Esophagus (tissue), 2 donors: Measurements from ENCODE around the gene POU2F1. TPM values are rescaled to one million over a fixed set of nuclear protein-coding genes. Genes with fewer than 3 reads are reported as not detected.

Experiments used
- H3K27ac ChIP-seq, 2 donors: one replicate each; pipeline ENCODE4 v1.5.1; 2013; ENCODE audit warnings: low read depth in 2 of 2, mild to moderate bottlenecking in 2 of 2, inconsistent platforms in 1 of 2, low read length in 1 of 2, moderate library complexity in 1 of 2
- H3K27me3 ChIP-seq, 2 donors: one replicate each; pipeline ENCODE4 v1.6.1; 2013; ENCODE audit warnings: low read length in 2 of 2, control low read depth in 1 of 2, mild to moderate bottlenecking in 1 of 2; ENCODE audit not compliant: insufficient read depth in 2 of 2, control insufficient read depth in 1 of 2
- H3K36me3 ChIP-seq, 2 donors: one replicate each; pipeline ENCODE4 v1.6.1; 2013; ENCODE audit warnings: low read length in 1 of 2; ENCODE audit not compliant: control insufficient read depth in 2 of 2, insufficient read depth in 2 of 2
- H3K4me1 ChIP-seq, 2 donors: one replicate each; pipeline ENCODE4 v1.6.1; 2013; ENCODE audit warnings: low read length in 1 of 2; ENCODE audit not compliant: control insufficient read depth in 2 of 2, insufficient read depth in 2 of 2
- H3K4me3 ChIP-seq, 2 donors: one replicate each; pipeline ENCODE4 v1.5.1; 2013; ENCODE audit warnings: low read length in 2 of 2, mild to moderate bottlenecking in 2 of 2, low read depth in 1 of 2, moderate library complexity in 1 of 2
- H3K9me3 ChIP-seq, 2 donors: one replicate each; pipeline ENCODE4 v1.6.1; 2013; ENCODE audit warnings: mild to moderate bottlenecking in 2 of 2, low read depth in 1 of 2, low read length in 1 of 2, moderate library complexity in 1 of 2; ENCODE audit not compliant: control insufficient read depth in 2 of 2, insufficient read depth in 1 of 2
- WGBS, 2 donors: extraction: QIAGEN DNeasy Blood & Tissue Kit; methylation state at CpG; one replicate each; pipeline ENCODE4 v1.1.7; 2013; 5-methylcytosine and 5-hydroxymethylcytosine counted together
- polyA plus RNA-seq, 2 donors: library from polyadenylated mRNA; stranded (reverse); fragments of 200-250 nt; gene quantifications; one replicate each; pipeline ENCODE4 v1.2.3, GENCODE V29; 2013
- donor health status: healthy with polysubstance abuse.
- donor health status: Bipolar disorder and iron deficiency.

Gene POU2F1
- polyA plus RNA-seq, 2 donors: 1.3 to 1.5 TPM

GRCh38 chr1:167297222-167298214, 76.8 kb downstream of the POU2F1 start:
- 38 to 56% methylated on average over 4 of the region's 4 CpGs for WGBS, 2 donors
- H3K27me3 ChIP-seq: no peaks in the 10 kb centered on the region
- H3K27ac ChIP-seq: peak overlapping the region in 1 of 2 donors; percentile 4
- no peaks in the 10 kb centered on the region for H3K36me3 ChIP-seq
- H3K4me3 ChIP-seq: no peak overlapping the region
- no peaks in the 10 kb centered on the region for H3K4me1 ChIP-seq
- H3K9me3 ChIP-seq: no peaks in the 10 kb centered on the region

- H3K9me3 ChIP-seq: no peaks in the 10 kb centered on the region
Measured at GRCh38 chr1:167298325-167298724, 77.6 kb downstream of the POU2F1 start.

GRCh38 chr1:167301355-167301754, 80.7 kb downstream of the POU2F1 start:
- H3K9me3 ChIP-seq: no peaks in the 10 kb centered on the region
- H3K27me3 ChIP-seq: no peaks in the 10 kb centered on the region
- H3K4me3 ChIP-seq: no peak overlapping the region
- 89 to 96% methylated on average over 1 of the region's 1 CpG for WGBS, 2 donors
- no peaks in the 10 kb centered on the region for H3K4me1 ChIP-seq
- H3K27ac ChIP-seq: no peak overlapping the region
- no peaks in the 10 kb centered on the region for H3K36me3 ChIP-seq

More at GRCh38 chr1:167298325-167298724, 77.6 kb downstream of the POU2F1 start:
- H3K4me3 ChIP-seq: no peak overlapping the region
- H3K27me3 ChIP-seq: no peaks in the 10 kb centered on the region
- WGBS, 2 donors: 59 to 71% methylated on average over 3 of the region's 3 CpGs
- H3K36me3 ChIP-seq: no peaks in the 10 kb centered on the region
- no peaks in the 10 kb centered on the region for H3K4me1 ChIP-seq
- H3K27ac ChIP-seq: no peak overlapping the region

GRCh38 chr1:167304165-167304564, 83.5 kb downstream of the POU2F1 start:
- H3K27ac ChIP-seq: no peak overlapping the region
- WGBS, 2 donors: 93 to 95% methylated on average over 4 of the region's 4 CpGs
- H3K9me3 ChIP-seq: no peaks in the 10 kb centered on the region
- H3K27me3 ChIP-seq: no peaks in the 10 kb centered on the region
- no peaks in the 10 kb centered on the region for H3K4me1 ChIP-seq
- no peaks in the 10 kb centered on the region for H3K36me3 ChIP-seq
- H3K4me3 ChIP-seq: no peak overlapping the region

GRCh38 chr1:167305059-167305705, 84.5 kb downstream of the POU2F1 start:
- no peak overlapping the region for H3K4me3 ChIP-seq
- no peaks in the 10 kb centered on the region for H3K4me1 ChIP-seq
- H3K9me3 ChIP-seq: no peaks in the 10 kb centered on the region
- 91 to 95% methylated on average over 9 of the region's 9 CpGs for WGBS, 2 donors
- H3K27ac ChIP-seq: no peak overlapping the region
- no peaks in the 10 kb centered on the region for H3K27me3 ChIP-seq
- H3K36me3 ChIP-seq: no peaks in the 10 kb centered on the region

GRCh38 chr1:167305706-167306277, 85.1 kb downstream of the POU2F1 start:
- Histone ChIP-seq H3K4me1 (no peaks in the 10 kb centered on the region), H3K9me3 (no peaks in the 10 kb centered on the region), H3K27ac (no peak overlapping the region), H3K27me3 (no peaks in the 10 kb centered on the region), H3K4me3 (no peak overlapping the region), H3K36me3 (no peaks in the 10 kb centered on the region)
- WGBS, 2 donors: 27 to 29% methylated on average over 2 of the region's 2 CpGs

GRCh38 chr1:167310732-167311131, 90.0 kb downstream of the POU2F1 start:
- Histone ChIP-seq H3K9me3 (no peaks in the 10 kb centered on the region), H3K4me1 (peaks cover 0 to 2% of the 10 kb centered on the region in 2 donors), H3K27me3 (no peaks in the 10 kb centered on the region), H3K27ac (no peak overlapping the region), H3K4me3 (no peak overlapping the region), H3K36me3 (no peaks in the 10 kb centered on the region)

- 86 to 92% methylated on average over 1 of the region's 1 CpG for WGBS, 2 donors
- Histone ChIP-seq H3K4me1 (peaks cover 0 to 2% of the 10 kb centered on the region in 2 donors), H3K27ac (no peak overlapping the region)
Measured at GRCh38 chr1:167312871-167313270, 92.2 kb downstream of the POU2F1 start.

GRCh38 chr1:167314671-167315070, 94.0 kb downstream of the POU2F1 start:
- no peak overlapping the region for H3K27ac ChIP-seq
- no peaks in the 10 kb centered on the region for H3K27me3 ChIP-seq
- peaks cover 0 to 2% of the 10 kb centered on the region in 2 donors for H3K4me1 ChIP-seq
- peaks cover 0 to 7% of the 10 kb centered on the region in 2 donors for H3K9me3 ChIP-seq
- H3K4me3 ChIP-seq: no peak overlapping the region
- H3K36me3 ChIP-seq: no peaks in the 10 kb centered on the region
- WGBS, 2 donors: 95 to 98% methylated on average over 3 of the region's 3 CpGs

More at GRCh38 chr1:167312871-167313270, 92.2 kb downstream of the POU2F1 start:
- H3K27me3 ChIP-seq: no peaks in the 10 kb centered on the region
- H3K36me3 ChIP-seq: no peaks in the 10 kb centered on the region
- no peak overlapping the region for H3K4me3 ChIP-seq
- H3K9me3 ChIP-seq: peaks cover 0 to 7% of the 10 kb centered on the region in 2 donors
